Ascending aorta (tissue), 2 donors: Measurements from ENCODE around the gene INTS11. TPM values are rescaled to one million over a fixed set of nuclear protein-coding genes. Genes with fewer than 3 reads are reported as not detected.

Source experiments
- DNase-seq, 2 donors: peaks; one replicate each; pipeline ENCODE4 v3.0.0-alpha.2; 2019; ENCODE audit warnings: low spot score in 2 of 2
- H3K27ac ChIP-seq, 2 donors: fragments of 200-600 bp; sonication (generic); one replicate each; pipeline ENCODE4 v1.5.1; 2016 to 2017; ENCODE audit warnings: mild to moderate bottlenecking in 1 of 2
- H3K27me3 ChIP-seq: fragments of 200-600 bp; sonication (generic); one replicate; pipeline ENCODE4 v1.5.1; 2017
- H3K36me3 ChIP-seq, 2 donors: fragments of 200-600 bp; sonication (generic); one replicate each; pipeline ENCODE4 v1.5.1; 2016
- H3K4me1 ChIP-seq, 2 donors: fragments of 200-600 bp; sonication (generic); one replicate each; pipeline ENCODE4 v1.5.1; 2016 to 2017; ENCODE audit warnings: mild to moderate bottlenecking in 1 of 2
- H3K4me3 ChIP-seq, 2 donors: fragments of 200-600 bp; sonication (generic); one replicate each; pipeline ENCODE4 v1.5.1; 2016 to 2017; ENCODE audit warnings: mild to moderate bottlenecking in 1 of 2
- H3K9me3 ChIP-seq, 2 donors: fragments of 200-600 bp; sonication (generic); one replicate each; pipeline ENCODE4 v1.5.1; 2016
- CTCF ChIP-seq, 3 experiments: fragments of 200-600 bp in 2 of 3; fragments of 450-650 bp in 1 of 3; sonication (generic) in 2 of 3; IDR thresholded peaks; one replicate each; pipeline ENCODE4 v1.5.1; 2016 to 2019; ENCODE audit warnings: antibody characterized with exemption in 3 of 3, mild to moderate bottlenecking in 1 of 3, moderate library complexity in 1 of 3
- intact Hi-C: fragments of 100-400 bp; cut with DNase I; formaldehyde crosslinking; loops from one replicate; pipeline ENCODE4 v1.15.1; 2023
- total RNA-seq: library from RNA; depleted of rRNA; stranded (reverse); fragments of >200 nt; gene quantifications from one replicate; pipeline ENCODE4 v1.1.0, GENCODE V29; 2016

INTS11 gene
- total RNA-seq, 1 donor from 2014 or later: 214 TPM

- intact Hi-C loops: no loop called here
- Histone ChIP-seq H3K4me3 (peak overlapping the region; percentile 54 to 65), H3K27ac (peak overlapping the region; percentile 90 to 92)
Measured at GRCh38 chr1:1355416-1355815, 31.0 kb upstream of the INTS11 start.

GRCh38 chr1:1354271-1355247 lies 30.1 kb upstream of the INTS11 start:
- no peak for DNase-seq
- H3K4me1 ChIP-seq: peaks cover 23 to 59% of the 10 kb centered on the region in 2 donors
- H3K27me3 ChIP-seq: no peaks in the 10 kb centered on the region
- H3K9me3 ChIP-seq: no peaks in the 10 kb centered on the region
- peaks cover 14 to 19% of the 10 kb centered on the region in 2 donors for H3K36me3 ChIP-seq
- no peak for TF ChIP-seq CTCF (IDR thresholded peaks at IDR 0.05)
- H3K4me3 ChIP-seq: peak overlapping the region; percentile 54 to 65
- H3K27ac ChIP-seq: peak overlapping the region; percentile 90 to 92
- intact Hi-C loops: no loop called here

More at GRCh38 chr1:1355416-1355815, 31.0 kb upstream of the INTS11 start:
- Histone ChIP-seq H3K4me1 (peaks cover 30 to 67% of the 10 kb centered on the region in 2 donors), H3K27me3 (no peaks in the 10 kb centered on the region), H3K9me3 (no peaks in the 10 kb centered on the region), H3K36me3 (peaks cover 14 to 19% of the 10 kb centered on the region in 2 donors)
- no peak for DNase-seq
- TF ChIP-seq CTCF (IDR thresholded peaks at IDR 0.05): no peak

GRCh38 chr1:1353389-1354151 lies 29.1 kb upstream of the INTS11 start:
- peaks cover 16 to 49% of the 10 kb centered on the region in 2 donors for H3K4me1 ChIP-seq
- no peaks in the 10 kb centered on the region for H3K9me3 ChIP-seq
- peaks cover 14 to 19% of the 10 kb centered on the region in 2 donors for H3K36me3 ChIP-seq
- intact Hi-C loops: no loop called here
- H3K4me3 ChIP-seq: no peak overlapping the region
- H3K27me3 ChIP-seq: no peaks in the 10 kb centered on the region
- no peak for DNase-seq
- TF ChIP-seq CTCF (IDR thresholded peaks at IDR 0.05): no peak
- H3K27ac ChIP-seq: peak overlapping the region; percentile 23 to 54

- Histone ChIP-seq H3K4me3 (no peak overlapping the region), H3K4me1 (peaks cover 18 to 51% of the 10 kb centered on the region in 2 donors), H3K9me3 (no peaks in the 10 kb centered on the region), H3K36me3 (peaks cover 14 to 19% of the 10 kb centered on the region in 2 donors), H3K27ac (peak overlapping the region; percentile 23 to 54), H3K27me3 (no peaks in the 10 kb centered on the region)
- intact Hi-C loops: no loop called here
- DNase-seq: no peak
- TF ChIP-seq CTCF (IDR thresholded peaks at IDR 0.05): no peak
Measured at GRCh38 chr1:1352786-1353388, 28.4 kb upstream of the INTS11 start.
